GM23338 (cell line): ENCODE data around the gene VAPB. TPM values are rescaled to one million over a fixed set of nuclear protein-coding genes. Genes with fewer than 3 reads are reported as not detected.

ENCODE experiments used
- ATAC-seq: fragments of 200-7000 bp; cut with Tn5 transposase; 3 replicates; pipeline ENCODE4 v1.9.1; 2020
- DNase-seq: peaks from one replicate; pipeline ENCODE4 v3.0.0-alpha.2; 2015; ENCODE audit warnings: low spot score
- H2AFZ ChIP-seq: fragments of 200-600 bp; sonication (generic); 2 replicates; pipeline ENCODE4 v1.8.0; 2016; ENCODE audit warnings: antibody characterized with exemption, mild to moderate bottlenecking, moderate library complexity
- H3F3A ChIP-seq: fragments of 200-600 bp; sonication (generic); replicated peaks from 2 replicates; pipeline ENCODE4 v1.8.0; 2017; ENCODE audit warnings: antibody characterized with exemption, mixed run types, low read depth
- H3K27ac ChIP-seq: fragments of 200-600 bp; sonication (generic); 2 replicates; pipeline ENCODE4 v1.6.1; 2016; ENCODE audit warnings: low read depth
- H3K27me3 ChIP-seq: fragments of 200-600 bp; sonication (generic); 2 replicates; pipeline ENCODE4 v1.8.0; 2016; ENCODE audit warnings: mild to moderate bottlenecking, mixed run types, moderate library complexity; ENCODE audit not compliant: insufficient read depth
- H3K36me3 ChIP-seq: fragments of 200-600 bp; sonication (generic); 2 replicates; pipeline ENCODE4 v1.8.0; 2016; ENCODE audit warnings: mild to moderate bottlenecking; ENCODE audit not compliant: insufficient read depth
- H3K4me1 ChIP-seq: fragments of 200-600 bp; sonication (generic); 2 replicates; pipeline ENCODE4 v1.8.0; 2016; ENCODE audit warnings: mild to moderate bottlenecking, moderate library complexity; ENCODE audit not compliant: insufficient read depth
- H3K4me2 ChIP-seq: fragments of 200-600 bp; sonication (generic); 2 replicates; pipeline ENCODE4 v1.7.1; 2017; ENCODE audit warnings: mixed run types
- H3K4me3 ChIP-seq: fragments of 200-600 bp; sonication (generic); 2 replicates; pipeline ENCODE4 v1.6.1; 2016; ENCODE audit warnings: mixed run types
- H3K79me2 ChIP-seq: fragments of 200-600 bp; sonication (generic); replicated peaks from 2 replicates; pipeline ENCODE4 v1.8.0; 2017; ENCODE audit warnings: mild to moderate bottlenecking; ENCODE audit not compliant: insufficient read depth
- H3K9me2 ChIP-seq: fragments of 200-600 bp; sonication (generic); 2 replicates; pipeline ENCODE4 v1.8.0; 2017; ENCODE audit not compliant: insufficient read depth
- H4K20me1 ChIP-seq: fragments of 200-600 bp; sonication (generic); replicated peaks from 2 replicates; pipeline ENCODE4 v1.8.0; 2017; ENCODE audit warnings: mild to moderate bottlenecking; ENCODE audit not compliant: insufficient read depth
- H3K27ac Mint-ChIP-seq: 2 replicates; pipeline ENCODE4 v1.8.0; 2020; ENCODE audit warnings: inconsistent platforms, mild to moderate bottlenecking, moderate library complexity, mixed read lengths
- H3K27me3 Mint-ChIP-seq: 3 replicates; pipeline ENCODE4 v1.8.0; 2022; ENCODE audit warnings: low read depth, mild to moderate bottlenecking, moderate library complexity, mixed read lengths, inconsistent platforms; ENCODE audit not compliant: insufficient read depth, poor library complexity
- H3K36me3 Mint-ChIP-seq: 3 replicates; pipeline ENCODE4 v1.8.0; 2021; ENCODE audit warnings: low read depth, mild to moderate bottlenecking, inconsistent platforms, moderate library complexity, mixed read lengths
- H3K4me1 Mint-ChIP-seq: 3 replicates; pipeline ENCODE4 v1.8.0; 2020; ENCODE audit warnings: mild to moderate bottlenecking, inconsistent platforms, mixed read lengths
- H3K4me3 Mint-ChIP-seq: 3 replicates; pipeline ENCODE4 v1.8.0; 2021; ENCODE audit warnings: moderate library complexity, mild to moderate bottlenecking, inconsistent platforms, mixed read lengths
- H3K9me3 Mint-ChIP-seq: 3 replicates; pipeline ENCODE4 v1.8.0; 2020; ENCODE audit warnings: moderate library complexity, mild to moderate bottlenecking, inconsistent platforms, mixed read lengths
- CREB1 ChIP-seq: fragments of 250-450 bp; sonication (Bioruptor Pico); IDR thresholded peaks from 2 replicates; pipeline ENCODE4 v1.5.0; 2020; ENCODE audit warnings: low read depth, mild to moderate bottlenecking, moderate library complexity
- EZH2 ChIP-seq: fragments of 200-600 bp; sonication (generic); IDR thresholded peaks from one replicate; pipeline ENCODE4 v1.8.0; 2017; ENCODE audit warnings: antibody characterized with exemption, mild to moderate bottlenecking, low read depth; ENCODE audit not compliant: unreplicated experiment
- EZH2phosphoT487 ChIP-seq: fragments of 200-600 bp; sonication (generic); IDR thresholded peaks from one replicate; pipeline ENCODE4 v1.8.1; 2018; ENCODE audit warnings: antibody characterized with exemption; ENCODE audit not compliant: unreplicated experiment
- JUNB ChIP-seq: IDR thresholded peaks from one replicate; pipeline ENCODE4 v1.6.1; 2016; ENCODE audit warnings: antibody characterized with exemption; ENCODE audit not compliant: unreplicated experiment
- NANOG ChIP-seq: IDR thresholded peaks from 2 replicates; pipeline ENCODE4 v1.6.1; 2016; ENCODE audit warnings: antibody characterized with exemption, borderline replicate concordance
- POLR2AphosphoS5 ChIP-seq: IDR thresholded peaks from 2 replicates; pipeline ENCODE4 v1.6.1; 2016; ENCODE audit warnings: antibody characterized with exemption, low read depth
- STAT1 ChIP-seq: IDR thresholded peaks from one replicate; pipeline ENCODE4 v1.6.1; 2016; ENCODE audit warnings: antibody characterized with exemption; ENCODE audit not compliant: unreplicated experiment
- ZNF114 ChIP-seq: fragments of 250-450 bp; sonication (Bioruptor Pico); IDR thresholded peaks from 2 replicates; pipeline ENCODE4 v1.5.0; 2020; ENCODE audit warnings: mild to moderate bottlenecking, moderate library complexity
- ZNF331 ChIP-seq: fragments of 250-450 bp; sonication (Bioruptor Pico); IDR thresholded peaks from 2 replicates; pipeline ENCODE4 v1.5.0; 2020; ENCODE audit warnings: low read depth, mild to moderate bottlenecking, moderate library complexity
- polyA plus RNA-seq: library from polyadenylated mRNA; unstranded; fragments of >200 nt; fragmentation: Nextera tagmentation; extraction: Ambion mirVana; gene quantifications from 2 replicates; pipeline ENCODE4 v1.2.1, GENCODE V29; 2016
- total RNA-seq: library from RNA; depleted of rRNA; stranded (reverse); fragments of >200 nt; shearing (Covaris generic); gene quantifications from 2 replicates; pipeline ENCODE4 v1.2.3, GENCODE V29; 2014
- TF ChIP-seq, protein P1 (sequence below): fragments of 250-450 bp; sonication (Bioruptor Pico); IDR thresholded peaks from 2 replicates; pipeline ENCODE4 v1.5.0; 2020; ENCODE audit warnings: mild to moderate bottlenecking, moderate library complexity
- TF ChIP-seq, protein P2 (sequence below): IDR thresholded peaks from one replicate; pipeline ENCODE4 v1.6.1; 2018; ENCODE audit warnings: antibody characterized with exemption; ENCODE audit not compliant: unreplicated experiment
- TF ChIP-seq, protein P3 (sequence below), 2 experiments: fragments of 200-600 bp in 1 of 2; sonication (generic) in 1 of 2; conservative IDR thresholded peaks; 2 replicates each; pipeline versions ENCODE4 v1.5.1 to v1.6.1; 2016 to 2017; ENCODE audit warnings: antibody characterized with exemption in 2 of 2, low read depth in 2 of 2, mild to moderate bottlenecking in 2 of 2, moderate library complexity in 1 of 2
- TF ChIP-seq, protein P4 (sequence below): IDR thresholded peaks from 2 replicates; pipeline ENCODE4 v1.6.1; 2016; ENCODE audit warnings: antibody characterized with exemption

The VAPB gene
- total and polyA plus RNA-seq, 2 experiments from 2014 or later, result 18.8 to 22.9 TPM

DNA sequence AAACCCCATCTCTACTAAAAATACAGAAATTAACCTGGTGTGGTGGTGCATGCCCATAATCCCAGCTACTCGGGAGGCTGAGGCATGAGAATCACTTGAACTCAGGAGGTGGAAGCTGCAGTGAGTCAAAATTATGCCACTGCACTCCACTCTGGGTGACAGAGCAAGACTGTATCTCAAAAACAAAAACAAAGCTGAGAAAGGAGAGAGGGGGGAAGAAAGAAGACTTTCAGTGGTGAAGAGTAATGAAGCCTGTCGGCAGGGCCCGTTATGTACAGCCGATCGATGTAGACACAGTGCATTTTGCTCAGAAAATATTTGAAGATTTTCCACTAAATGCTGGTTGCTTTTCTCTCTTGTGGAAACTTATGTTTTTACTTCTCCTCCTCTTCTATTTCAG is 13.8 kb downstream of the VAPB start:
- H3K9me3 Mint-ChIP-seq, result no peaks in the 10 kb centered on the region
- no peak overlapping the region for H3K27ac ChIP-seq
- H3K27ac Mint-ChIP-seq, result no peak overlapping the region
- TF ChIP-seq POLR2AphosphoS5 (no peak), EZH2 (no peak), STAT1 (no peak), ZNF114 (no peak), ZNF331 (CRISPR knock-in tag) (no peak), CREB1 (CRISPR knock-in tag) (no peak), JUNB (no peak), EZH2phosphoT487 (no peak), NANOG (no peak)
- TF ChIP-seq, protein P1, sequence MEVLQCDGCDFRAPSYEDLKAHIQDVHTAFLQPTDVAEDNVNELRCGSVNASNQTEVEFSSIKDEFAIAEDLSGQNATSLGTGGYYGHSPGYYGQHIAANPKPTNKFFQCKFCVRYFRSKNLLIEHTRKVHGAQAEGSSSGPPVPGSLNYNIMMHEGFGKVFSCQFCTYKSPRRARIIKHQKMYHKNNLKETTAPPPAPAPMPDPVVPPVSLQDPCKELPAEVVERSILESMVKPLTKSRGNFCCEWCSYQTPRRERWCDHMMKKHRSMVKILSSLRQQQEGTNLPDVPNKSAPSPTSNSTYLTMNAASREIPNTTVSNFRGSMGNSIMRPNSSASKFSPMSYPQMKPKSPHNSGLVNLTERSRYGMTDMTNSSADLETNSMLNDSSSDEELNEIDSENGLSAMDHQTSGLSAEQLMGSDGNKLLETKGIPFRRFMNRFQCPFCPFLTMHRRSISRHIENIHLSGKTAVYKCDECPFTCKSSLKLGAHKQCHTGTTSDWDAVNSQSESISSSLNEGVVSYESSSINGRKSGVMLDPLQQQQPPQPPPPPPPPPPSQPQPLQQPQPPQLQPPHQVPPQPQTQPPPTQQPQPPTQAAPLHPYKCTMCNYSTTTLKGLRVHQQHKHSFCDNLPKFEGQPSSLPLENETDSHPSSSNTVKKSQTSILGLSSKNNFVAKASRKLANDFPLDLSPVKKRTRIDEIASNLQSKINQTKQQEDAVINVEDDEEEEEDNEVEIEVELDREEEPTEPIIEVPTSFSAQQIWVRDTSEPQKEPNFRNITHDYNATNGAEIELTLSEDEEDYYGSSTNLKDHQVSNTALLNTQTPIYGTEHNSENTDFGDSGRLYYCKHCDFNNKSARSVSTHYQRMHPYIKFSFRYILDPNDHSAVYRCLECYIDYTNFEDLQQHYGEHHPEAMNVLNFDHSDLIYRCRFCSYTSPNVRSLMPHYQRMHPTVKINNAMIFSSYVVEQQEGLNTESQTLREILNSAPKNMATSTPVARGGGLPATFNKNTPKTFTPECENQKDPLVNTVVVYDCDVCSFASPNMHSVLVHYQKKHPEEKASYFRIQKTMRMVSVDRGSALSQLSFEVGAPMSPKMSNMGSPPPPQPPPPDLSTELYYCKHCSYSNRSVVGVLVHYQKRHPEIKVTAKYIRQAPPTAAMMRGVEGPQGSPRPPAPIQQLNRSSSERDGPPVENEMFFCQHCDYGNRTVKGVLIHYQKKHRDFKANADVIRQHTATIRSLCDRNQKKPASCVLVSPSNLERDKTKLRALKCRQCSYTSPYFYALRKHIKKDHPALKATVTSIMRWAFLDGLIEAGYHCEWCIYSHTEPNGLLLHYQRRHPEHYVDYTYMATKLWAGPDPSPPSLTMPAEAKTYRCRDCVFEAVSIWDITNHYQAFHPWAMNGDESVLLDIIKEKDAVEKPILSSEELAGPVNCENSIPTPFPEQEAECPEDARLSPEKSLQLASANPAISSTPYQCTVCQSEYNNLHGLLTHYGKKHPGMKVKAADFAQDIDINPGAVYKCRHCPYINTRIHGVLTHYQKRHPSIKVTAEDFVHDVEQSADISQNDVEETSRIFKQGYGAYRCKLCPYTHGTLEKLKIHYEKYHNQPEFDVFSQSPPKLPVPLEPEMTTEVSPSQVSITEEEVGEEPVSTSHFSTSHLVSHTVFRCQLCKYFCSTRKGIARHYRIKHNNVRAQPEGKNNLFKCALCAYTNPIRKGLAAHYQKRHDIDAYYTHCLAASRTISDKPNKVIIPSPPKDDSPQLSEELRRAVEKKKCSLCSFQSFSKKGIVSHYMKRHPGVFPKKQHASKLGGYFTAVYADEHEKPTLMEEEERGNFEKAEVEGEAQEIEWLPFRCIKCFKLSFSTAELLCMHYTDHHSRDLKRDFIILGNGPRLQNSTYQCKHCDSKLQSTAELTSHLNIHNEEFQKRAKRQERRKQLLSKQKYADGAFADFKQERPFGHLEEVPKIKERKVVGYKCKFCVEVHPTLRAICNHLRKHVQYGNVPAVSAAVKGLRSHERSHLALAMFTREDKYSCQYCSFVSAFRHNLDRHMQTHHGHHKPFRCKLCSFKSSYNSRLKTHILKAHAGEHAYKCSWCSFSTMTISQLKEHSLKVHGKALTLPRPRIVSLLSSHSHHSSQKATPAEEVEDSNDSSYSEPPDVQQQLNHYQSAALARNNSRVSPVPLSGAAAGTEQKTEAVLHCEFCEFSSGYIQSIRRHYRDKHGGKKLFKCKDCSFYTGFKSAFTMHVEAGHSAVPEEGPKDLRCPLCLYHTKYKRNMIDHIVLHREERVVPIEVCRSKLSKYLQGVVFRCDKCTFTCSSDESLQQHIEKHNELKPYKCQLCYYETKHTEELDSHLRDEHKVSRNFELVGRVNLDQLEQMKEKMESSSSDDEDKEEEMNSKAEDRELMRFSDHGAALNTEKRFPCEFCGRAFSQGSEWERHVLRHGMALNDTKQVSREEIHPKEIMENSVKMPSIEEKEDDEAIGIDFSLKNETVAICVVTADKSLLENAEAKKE, result no peak
- TF ChIP-seq, protein P2, sequence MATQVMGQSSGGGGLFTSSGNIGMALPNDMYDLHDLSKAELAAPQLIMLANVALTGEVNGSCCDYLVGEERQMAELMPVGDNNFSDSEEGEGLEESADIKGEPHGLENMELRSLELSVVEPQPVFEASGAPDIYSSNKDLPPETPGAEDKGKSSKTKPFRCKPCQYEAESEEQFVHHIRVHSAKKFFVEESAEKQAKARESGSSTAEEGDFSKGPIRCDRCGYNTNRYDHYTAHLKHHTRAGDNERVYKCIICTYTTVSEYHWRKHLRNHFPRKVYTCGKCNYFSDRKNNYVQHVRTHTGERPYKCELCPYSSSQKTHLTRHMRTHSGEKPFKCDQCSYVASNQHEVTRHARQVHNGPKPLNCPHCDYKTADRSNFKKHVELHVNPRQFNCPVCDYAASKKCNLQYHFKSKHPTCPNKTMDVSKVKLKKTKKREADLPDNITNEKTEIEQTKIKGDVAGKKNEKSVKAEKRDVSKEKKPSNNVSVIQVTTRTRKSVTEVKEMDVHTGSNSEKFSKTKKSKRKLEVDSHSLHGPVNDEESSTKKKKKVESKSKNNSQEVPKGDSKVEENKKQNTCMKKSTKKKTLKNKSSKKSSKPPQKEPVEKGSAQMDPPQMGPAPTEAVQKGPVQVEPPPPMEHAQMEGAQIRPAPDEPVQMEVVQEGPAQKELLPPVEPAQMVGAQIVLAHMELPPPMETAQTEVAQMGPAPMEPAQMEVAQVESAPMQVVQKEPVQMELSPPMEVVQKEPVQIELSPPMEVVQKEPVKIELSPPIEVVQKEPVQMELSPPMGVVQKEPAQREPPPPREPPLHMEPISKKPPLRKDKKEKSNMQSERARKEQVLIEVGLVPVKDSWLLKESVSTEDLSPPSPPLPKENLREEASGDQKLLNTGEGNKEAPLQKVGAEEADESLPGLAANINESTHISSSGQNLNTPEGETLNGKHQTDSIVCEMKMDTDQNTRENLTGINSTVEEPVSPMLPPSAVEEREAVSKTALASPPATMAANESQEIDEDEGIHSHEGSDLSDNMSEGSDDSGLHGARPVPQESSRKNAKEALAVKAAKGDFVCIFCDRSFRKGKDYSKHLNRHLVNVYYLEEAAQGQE, result no peak
- TF ChIP-seq, protein P3, sequence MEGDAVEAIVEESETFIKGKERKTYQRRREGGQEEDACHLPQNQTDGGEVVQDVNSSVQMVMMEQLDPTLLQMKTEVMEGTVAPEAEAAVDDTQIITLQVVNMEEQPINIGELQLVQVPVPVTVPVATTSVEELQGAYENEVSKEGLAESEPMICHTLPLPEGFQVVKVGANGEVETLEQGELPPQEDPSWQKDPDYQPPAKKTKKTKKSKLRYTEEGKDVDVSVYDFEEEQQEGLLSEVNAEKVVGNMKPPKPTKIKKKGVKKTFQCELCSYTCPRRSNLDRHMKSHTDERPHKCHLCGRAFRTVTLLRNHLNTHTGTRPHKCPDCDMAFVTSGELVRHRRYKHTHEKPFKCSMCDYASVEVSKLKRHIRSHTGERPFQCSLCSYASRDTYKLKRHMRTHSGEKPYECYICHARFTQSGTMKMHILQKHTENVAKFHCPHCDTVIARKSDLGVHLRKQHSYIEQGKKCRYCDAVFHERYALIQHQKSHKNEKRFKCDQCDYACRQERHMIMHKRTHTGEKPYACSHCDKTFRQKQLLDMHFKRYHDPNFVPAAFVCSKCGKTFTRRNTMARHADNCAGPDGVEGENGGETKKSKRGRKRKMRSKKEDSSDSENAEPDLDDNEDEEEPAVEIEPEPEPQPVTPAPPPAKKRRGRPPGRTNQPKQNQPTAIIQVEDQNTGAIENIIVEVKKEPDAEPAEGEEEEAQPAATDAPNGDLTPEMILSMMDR (conservative IDR thresholded peaks at IDR 0.05; ENCODE audit: low read depth in 2 of 2), result no peak
- TF ChIP-seq, protein P4, sequence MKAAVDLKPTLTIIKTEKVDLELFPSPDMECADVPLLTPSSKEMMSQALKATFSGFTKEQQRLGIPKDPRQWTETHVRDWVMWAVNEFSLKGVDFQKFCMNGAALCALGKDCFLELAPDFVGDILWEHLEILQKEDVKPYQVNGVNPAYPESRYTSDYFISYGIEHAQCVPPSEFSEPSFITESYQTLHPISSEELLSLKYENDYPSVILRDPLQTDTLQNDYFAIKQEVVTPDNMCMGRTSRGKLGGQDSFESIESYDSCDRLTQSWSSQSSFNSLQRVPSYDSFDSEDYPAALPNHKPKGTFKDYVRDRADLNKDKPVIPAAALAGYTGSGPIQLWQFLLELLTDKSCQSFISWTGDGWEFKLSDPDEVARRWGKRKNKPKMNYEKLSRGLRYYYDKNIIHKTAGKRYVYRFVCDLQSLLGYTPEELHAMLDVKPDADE, result no peak
- H3K4me3 ChIP-seq, result no peak overlapping the region
- no peak overlapping the region for H3K4me3 Mint-ChIP-seq
- H3K27me3 ChIP-seq, result no peaks in the 10 kb centered on the region
- no peaks in the 10 kb centered on the region for H3K9me2 ChIP-seq
- no peak overlapping the region for H3K4me2 ChIP-seq
- no peak for ATAC-seq
- H3K4me1 Mint-ChIP-seq, result peaks cover 30% of the 10 kb centered on the region
- peaks cover 53% of the 10 kb centered on the region for H3K4me1 ChIP-seq
- H2AFZ ChIP-seq, result no peak overlapping the region
- no peaks in the 10 kb centered on the region for H3F3A ChIP-seq
- H3K27me3 Mint-ChIP-seq, result no peaks in the 10 kb centered on the region
- peaks cover 24% of the 10 kb centered on the region for H4K20me1 ChIP-seq
- H3K79me2 ChIP-seq, result peaks cover 100% of the 10 kb centered on the region
- no peaks in the 10 kb centered on the region for H3K36me3 ChIP-seq
- no peaks in the 10 kb centered on the region for H3K36me3 Mint-ChIP-seq
- no peak for DNase-seq
